K562 (cell line): Measurements from ENCODE around the gene ANKS1A. TPM values are rescaled to one million over a fixed set of nuclear protein-coding genes. Genes with fewer than 3 reads are reported as not detected.

Source experiments
- ATAC-seq: fragments of 200-7000 bp; cut with Tn5 transposase; 3 replicates; pipeline ENCODE4 v1.9.1; 2020; ENCODE audit warnings: moderate library complexity
- BruUV-seq: library from RNA; stranded (reverse); fragments of 400-500 nt; replicated peaks from 2 replicates; lab custom pipeline; 2021; lab: Mats Ljungman, UMichigan
- CTCF ChIA-PET: fragments of 300-600 bp; formaldehyde crosslinking; extraction: SDS; loops from one replicate; lab custom pipeline; 2021; ENCODE audit warnings: low intra/inter-chr PET ratio; lab: Yijun Ruan, JAX
- POLR2A ChIA-PET: fragments of 300-600, 350-650 bp; sonication (Branson Sonifier 250); formaldehyde crosslinking; extraction: SDS; loops from one replicate; lab custom pipeline; 2021; ENCODE audit warnings: antibody characterized with exemption, inconsistent platforms; lab: Yijun Ruan, JAX
- DNase-seq, 4 experiments: peaks; one replicate each; pipeline versions ENCODE4 v3.0.0 to v3.0.0-alpha.2; 2011 to 2018; ENCODE audit warnings: low spot score in 3 of 4, mixed read lengths in 3 of 4; ENCODE audit errors: extremely low read depth in 1 of 4
- FAIRE-seq: peaks from 2 replicates; lab custom pipeline; 2011; peaks lifted over from hg19 to GRCh38; lab: Jason Lieb, UNC
- H2AFZ ChIP-seq: 2 replicates; pipeline ENCODE4 v1.6.0; 2011; ENCODE audit warnings: low read depth, low read length, control low read depth, inconsistent platforms
- H3K27ac ChIP-seq: fragments of 200-600 bp; 3 replicates; pipeline ENCODE4 v1.8.0; 2011; ENCODE audit warnings: low read depth, mild to moderate bottlenecking, control low read depth, inconsistent platforms, low read length, moderate library complexity, mixed read lengths; ENCODE audit errors: extremely low read depth
- H3K27me3 ChIP-seq, 2 experiments: fragments of 300-600 bp in 1 of 2; 2 replicates in 1 of 2; 3 replicates in 1 of 2; pipeline versions ENCODE4 v1.6.0 to v1.8.0; 2011; ENCODE audit warnings: inconsistent platforms in 2 of 2, low read length in 2 of 2, mild to moderate bottlenecking in 1 of 2, mixed read lengths in 1 of 2, moderate library complexity in 1 of 2; ENCODE audit not compliant: control insufficient read depth in 2 of 2, insufficient read depth in 2 of 2
- H3K36me3 ChIP-seq: fragments of 300-600 bp; 3 replicates; pipeline ENCODE4 v1.8.0; 2011; ENCODE audit warnings: mild to moderate bottlenecking, low read length, inconsistent platforms; ENCODE audit not compliant: control insufficient read depth, insufficient read depth
- H3K4me1 ChIP-seq, 2 experiments: fragments of 200-600 bp in 1 of 2; replicated peaks in 1 of 2; 2 replicates in 1 of 2; 3 replicates in 1 of 2; pipeline versions ENCODE4 v1.5.1 to v1.8.0; 2011; ENCODE audit warnings: inconsistent platforms in 2 of 2, low read length in 2 of 2, mild to moderate bottlenecking in 1 of 2, mixed read lengths in 1 of 2, moderate library complexity in 1 of 2; ENCODE audit not compliant: control insufficient read depth in 2 of 2, insufficient read depth in 2 of 2
- H3K4me2 ChIP-seq: 2 replicates; pipeline ENCODE4 v1.6.1; 2011; ENCODE audit warnings: low read length, control low read depth, inconsistent platforms, mixed read lengths; ENCODE audit not compliant: insufficient read depth
- H3K4me3 ChIP-seq: fragments of 200-600 bp; sonication (generic), shearing (Covaris generic); 2 replicates; pipeline ENCODE4 v1.5.1; 2016; ENCODE audit warnings: control low read depth, inconsistent platforms
- H3K79me2 ChIP-seq: fragments of 200-600 bp; 3 replicates; pipeline ENCODE4 v1.8.0; 2011; ENCODE audit warnings: low read length, inconsistent platforms; ENCODE audit not compliant: control insufficient read depth, insufficient read depth
- H3K9ac ChIP-seq, 2 experiments: 2 replicates each; pipeline versions ENCODE4 v1.6.0 to v1.6.1; 2011; ENCODE audit warnings: low read depth in 2 of 2, low read length in 2 of 2, control low read depth in 1 of 2, inconsistent platforms in 1 of 2, mild to moderate bottlenecking in 1 of 2, mixed read lengths in 1 of 2; ENCODE audit not compliant: insufficient read depth in 1 of 2
- H3K9me1 ChIP-seq: one replicate; pipeline ENCODE4 v1.6.0; 2011; ENCODE audit warnings: inconsistent platforms, mild to moderate bottlenecking, low read length, moderate library complexity; ENCODE audit not compliant: control insufficient read depth, insufficient read depth
- H3K9me3 ChIP-seq: replicated peaks from 2 replicates; pipeline ENCODE4 v1.5.1; 2011; ENCODE audit warnings: low read depth, low read length, inconsistent platforms; ENCODE audit not compliant: control insufficient read depth, insufficient read depth
- H4K20me1 ChIP-seq: replicated peaks from 2 replicates; pipeline ENCODE4 v1.6.1; 2011; ENCODE audit warnings: low read length, inconsistent platforms, mixed read lengths; ENCODE audit not compliant: control insufficient read depth, insufficient read depth
- CBX8 ChIP-seq: fragments of 200-600 bp; sonication (generic); IDR thresholded peaks from 2 replicates; pipeline ENCODE4 v1.6.1; 2012; ENCODE audit warnings: borderline replicate concordance, mixed run types, low read depth, mild to moderate bottlenecking, moderate library complexity, mixed read lengths, low read length, control low read depth, inconsistent platforms; ENCODE audit not compliant: poor library complexity, severe bottlenecking; ENCODE audit errors: extremely low read depth
- HIVEP1 ChIP-seq: fragments of 250-450 bp; sonication (Bioruptor Pico); IDR thresholded peaks from 2 replicates; pipeline ENCODE4 v1.4.0; 2020; ENCODE audit warnings: mild to moderate bottlenecking
- L3MBTL2 ChIP-seq: fragments of 450-650 bp; IDR thresholded peaks from 2 replicates; pipeline ENCODE4 v1.6.1; 2016; ENCODE audit warnings: mild to moderate bottlenecking, moderate library complexity
- MED1 ChIP-seq: sonication (generic); formaldehyde crosslinking; IDR thresholded peaks from 2 replicates; pipeline ENCODE4 v1.8.1; 2023; ENCODE audit warnings: missing genetic modification reagents, borderline replicate concordance
- NR2C1 ChIP-seq, 2 experiments: fragments of 450-650 bp; IDR thresholded peaks; 2 replicates each; pipeline ENCODE4 v1.6.1; 2017; ENCODE audit warnings: mild to moderate bottlenecking in 2 of 2, antibody characterized with exemption in 1 of 2, inconsistent platforms in 1 of 2, missing compliant biosample characterization in 1 of 2, missing genetic modification characterization in 1 of 2
- SMARCA4 ChIP-seq: fragments of 450-650 bp; IDR thresholded peaks from 2 replicates; pipeline ENCODE4 v1.6.1; 2016
- ZNF217 ChIP-seq: sonication (generic); formaldehyde crosslinking; IDR thresholded peaks from 2 replicates; pipeline ENCODE4 v1.8.0; 2022; ENCODE audit warnings: mild to moderate bottlenecking, missing genetic modification reagents
- ZNF280B ChIP-seq: fragments of 250-450 bp; sonication (Bioruptor Pico); IDR thresholded peaks from 2 replicates; pipeline ENCODE4 v1.5.1; 2021; ENCODE audit warnings: mild to moderate bottlenecking
- ZNF76 ChIP-seq: fragments of 250-450 bp; sonication (Bioruptor Pico); IDR thresholded peaks from 2 replicates; pipeline ENCODE4 v1.4.0; 2020; ENCODE audit warnings: mild to moderate bottlenecking, moderate library complexity, borderline replicate concordance
- WGBS: fragments of 100-300 bp; shearing (Covaris generic); methylation state at CpG from one replicate; pipeline ENCODE4 v1.1.6; 2016; ENCODE audit warnings: low coverage, mixed read lengths; ENCODE audit not compliant: insufficient coverage; ENCODE audit errors: missing lambda C conversion rate; 5-methylcytosine and 5-hydroxymethylcytosine counted together
- in situ Hi-C: fragments of 300-500 bp; cut with MboI; formaldehyde crosslinking; loops from 4 replicates; pipeline ENCODE4 v1.15.0; 2018; ENCODE audit warnings: inconsistent platforms, mixed read lengths
- intact Hi-C: fragments of 100-400 bp; cut with micrococcal nuclease; formaldehyde crosslinking; loops from 2 replicates; pipeline ENCODE4 v1.14.2; 2022
- polyA plus RNA-seq, 8 experiments: library from polyadenylated mRNA; depleted of rRNA in 4 of 8; stranded (reverse) in 5 of 8; unstranded in 3 of 8; fragments of >200 nt; fragmentation: Nextera tagmentation in 2 of 8; fragmentation: Illumina TruSeq in 1 of 8; extraction: Ambion mirVana in 2 of 8; extraction: Trizol in 1 of 8; gene quantifications; 2 replicates each; pipeline versions ENCODE4 v1.2.1 to v1.2.3, GENCODE V29; 2011 to 2014; ENCODE audit warnings: inconsistent platforms in 1 of 8, missing spikeins in 1 of 8
- total RNA-seq, 7 experiments: library from RNA; depleted of rRNA in 6 of 7; stranded (reverse); fragments of >200 nt in 6 of 7; fragmentation: Illumina TruSeq in 2 of 7; extraction: Trizol in 2 of 7; gene quantifications; 2 replicates each; pipeline versions ENCODE4 v1.2.1 to v1.2.3, GENCODE V29; 2011 to 2021; ENCODE audit warnings: low replicate concordance in 1 of 7

The ANKS1A gene
- total and polyA plus RNA-seq, 9 of the 15 experiments (the other 6 are each of a cell fraction or from before 2014, with no cell fraction given), result 1.1 to 13.8 (median 5.3) TPM

- H3K9me1 ChIP-seq, result peaks cover under 1% of the 10 kb centered on the region
- no peak for TF ChIP-seq NR2C1 (IDR thresholded peaks at IDR 0.05)
- TF ChIP-seq NR2C1 (tag; IDR thresholded peaks at IDR 0.05), result no peak
- no peak for TF ChIP-seq HIVEP1 (CRISPR knock-in tag)
- TF ChIP-seq L3MBTL2, result no peak
- TF ChIP-seq ZNF76 (CRISPR knock-in tag), result no peak
- no peak for TF ChIP-seq ZNF217 (CRISPR knock-in tag)
- TF ChIP-seq SMARCA4, result no peak
- no peak for TF ChIP-seq MED1
- no peak for TF ChIP-seq CBX8
- no peak for TF ChIP-seq ZNF280B
- peak in 1 of 4 experiments; percentile 30 for DNase-seq
- BruUV-seq, result no TSS peak
- intact Hi-C loops (no loop called here), in situ Hi-C loops (no loop called here)
- H2AFZ ChIP-seq, result no peak overlapping the region
- no peaks in the 10 kb centered on the region for H3K9me3 ChIP-seq
- POLR2A ChIA-PET, result interaction anchor here (0.9 to 1.4 kb wide), 3 partner anchors 8 to 14 kb away, joined by 4 to 5 read pairs (median 5); no protein-coding TSS in a partner anchor
- 79% methylated on average over 9 of the region's 9 CpGs for WGBS
- H3K79me2 ChIP-seq, result no peaks in the 10 kb centered on the region
- 0 out of 2 replicates have a peak, but pooled peaks cover 3% of the 10 kb centered on the region for H4K20me1 ChIP-seq
- H3K4me1 ChIP-seq, result peaks cover 0 to 6% of the 10 kb centered on the region in 2 experiments; a peak in 2 of 5 replicates
- CTCF ChIA-PET, result no interaction called here
- H3K4me2 ChIP-seq, result no peak overlapping the region
- no peak overlapping the region for H3K9ac ChIP-seq
- ATAC-seq, result peak; percentile 50; the same call in 2 of the 3 replicates
- peaks cover 9% of the 10 kb centered on the region; the same call in 2 of the 3 replicates for H3K36me3 ChIP-seq
- no peaks in the 10 kb centered on the region for H3K27me3 ChIP-seq
- no peak for FAIRE-seq
- no peak overlapping the region for H3K4me3 ChIP-seq
- H3K27ac ChIP-seq, result no peak overlapping the region
Measured at GRCh38 chr6:35061102-35061615, 172.1 kb downstream of the ANKS1A start.
